MM.1S (cell line): ENCODE data around the gene WDPCP.

Experiments used
- EZH2 ChIP-seq: fragments of 300-600 bp; sonication (generic); optimal IDR thresholded peaks from 2 replicates; pipeline ENCODE3; 2017; ENCODE audit warnings: low read depth, mild to moderate bottlenecking, antibody characterized with exemption, low read length, mixed read lengths
- EZH2phosphoT487 ChIP-seq: fragments of 300-600 bp; sonication (generic); IDR thresholded peaks from 2 replicates; pipeline ENCODE4 v1.6.1; 2018; ENCODE audit warnings: antibody characterized with exemption, low read length
- TF ChIP-seq, protein P1 (sequence below): fragments of 300-600 bp; sonication (generic); IDR thresholded peaks from 2 replicates; pipeline ENCODE4 v1.5.1; 2016; ENCODE audit warnings: antibody characterized with exemption, low read length, mixed read lengths

- TF ChIP-seq, protein P1, sequence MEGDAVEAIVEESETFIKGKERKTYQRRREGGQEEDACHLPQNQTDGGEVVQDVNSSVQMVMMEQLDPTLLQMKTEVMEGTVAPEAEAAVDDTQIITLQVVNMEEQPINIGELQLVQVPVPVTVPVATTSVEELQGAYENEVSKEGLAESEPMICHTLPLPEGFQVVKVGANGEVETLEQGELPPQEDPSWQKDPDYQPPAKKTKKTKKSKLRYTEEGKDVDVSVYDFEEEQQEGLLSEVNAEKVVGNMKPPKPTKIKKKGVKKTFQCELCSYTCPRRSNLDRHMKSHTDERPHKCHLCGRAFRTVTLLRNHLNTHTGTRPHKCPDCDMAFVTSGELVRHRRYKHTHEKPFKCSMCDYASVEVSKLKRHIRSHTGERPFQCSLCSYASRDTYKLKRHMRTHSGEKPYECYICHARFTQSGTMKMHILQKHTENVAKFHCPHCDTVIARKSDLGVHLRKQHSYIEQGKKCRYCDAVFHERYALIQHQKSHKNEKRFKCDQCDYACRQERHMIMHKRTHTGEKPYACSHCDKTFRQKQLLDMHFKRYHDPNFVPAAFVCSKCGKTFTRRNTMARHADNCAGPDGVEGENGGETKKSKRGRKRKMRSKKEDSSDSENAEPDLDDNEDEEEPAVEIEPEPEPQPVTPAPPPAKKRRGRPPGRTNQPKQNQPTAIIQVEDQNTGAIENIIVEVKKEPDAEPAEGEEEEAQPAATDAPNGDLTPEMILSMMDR: no peak
- TF ChIP-seq EZH2phosphoT487 (no peak), EZH2 (no peak)
Measured at GRCh38 chr2:63500398-63500797, 87.9 kb downstream of the WDPCP start.
